K562 (cell line): ENCODE data around the gene PADI4.
"Not testable (repeated sequence)": the region's sequence is repeated elsewhere in the genome, so short reads cannot be mapped to it uniquely, and the experiment has no call there.

Experiments used
- MAFK ChIP-seq: IDR thresholded peaks from 2 replicates; pipeline ENCODE4 v1.6.1; 2011; ENCODE audit warnings: low read length, improper control_type of control experiment
- NFRKB ChIP-seq: fragments of 450-650 bp; IDR thresholded peaks from 2 replicates; pipeline ENCODE4 v1.6.1; 2016; ENCODE audit warnings: low read depth
- PYGO2 ChIP-seq: fragments of 450-650 bp; IDR thresholded peaks from 2 replicates; pipeline ENCODE4 v1.6.1; 2016; ENCODE audit warnings: mild to moderate bottlenecking, missing genetic modification characterization, moderate library complexity, missing compliant biosample characterization
- TF ChIP-seq, protein P1 (sequence below), 3 experiments: IDR thresholded peaks in 2 of 3; conservative IDR thresholded peaks in 1 of 3; 2 replicates each; pipeline ENCODE4 v1.5.1; 2011 to 2012; ENCODE audit warnings: low read length in 3 of 3, mild to moderate bottlenecking in 3 of 3, control low read depth in 2 of 3, improper control_type of control experiment in 1 of 3, inconsistent platforms in 1 of 3, low read depth in 1 of 3, mixed read lengths in 1 of 3, moderate library complexity in 1 of 3; ENCODE audit not compliant: insufficient read depth in 2 of 3

DNA sequence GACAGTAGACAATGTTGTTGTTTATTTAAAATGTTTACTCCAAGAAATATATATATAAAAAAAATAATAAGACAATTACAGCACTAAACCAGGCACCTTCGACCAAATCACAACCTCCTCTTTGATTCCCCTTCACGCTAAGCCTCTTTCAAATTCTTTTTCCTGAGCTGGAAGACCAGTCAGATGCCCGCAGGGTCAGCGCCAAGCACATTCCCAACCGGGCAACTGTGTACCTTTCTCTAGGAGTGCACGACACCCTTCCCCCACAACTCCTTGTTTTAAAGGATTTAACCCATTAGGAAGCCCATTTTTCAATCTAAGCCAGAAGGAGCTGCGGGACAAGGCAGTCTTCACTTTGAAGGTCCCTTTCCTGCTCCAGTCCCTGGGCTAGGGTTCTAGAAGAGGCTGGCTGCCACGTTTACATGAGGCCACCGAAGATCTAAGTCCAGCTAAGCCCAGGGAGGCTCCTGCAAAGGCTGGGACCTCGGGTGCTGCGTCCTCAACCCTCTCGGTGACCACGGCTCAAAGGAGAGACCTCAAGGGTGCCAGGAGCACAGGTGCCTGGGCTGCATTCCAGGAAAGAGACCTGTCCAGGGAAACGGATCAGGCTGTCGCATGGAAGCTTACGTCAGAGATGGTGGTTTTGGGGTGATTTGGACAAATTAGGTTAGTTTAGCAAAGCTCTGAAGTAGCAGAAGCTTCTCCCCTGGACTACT is 98.9 kb downstream of the PADI4 start:
- TF ChIP-seq NFRKB, PYGO2, MAFK: not testable (repeated sequence)
- TF ChIP-seq, protein P1, sequence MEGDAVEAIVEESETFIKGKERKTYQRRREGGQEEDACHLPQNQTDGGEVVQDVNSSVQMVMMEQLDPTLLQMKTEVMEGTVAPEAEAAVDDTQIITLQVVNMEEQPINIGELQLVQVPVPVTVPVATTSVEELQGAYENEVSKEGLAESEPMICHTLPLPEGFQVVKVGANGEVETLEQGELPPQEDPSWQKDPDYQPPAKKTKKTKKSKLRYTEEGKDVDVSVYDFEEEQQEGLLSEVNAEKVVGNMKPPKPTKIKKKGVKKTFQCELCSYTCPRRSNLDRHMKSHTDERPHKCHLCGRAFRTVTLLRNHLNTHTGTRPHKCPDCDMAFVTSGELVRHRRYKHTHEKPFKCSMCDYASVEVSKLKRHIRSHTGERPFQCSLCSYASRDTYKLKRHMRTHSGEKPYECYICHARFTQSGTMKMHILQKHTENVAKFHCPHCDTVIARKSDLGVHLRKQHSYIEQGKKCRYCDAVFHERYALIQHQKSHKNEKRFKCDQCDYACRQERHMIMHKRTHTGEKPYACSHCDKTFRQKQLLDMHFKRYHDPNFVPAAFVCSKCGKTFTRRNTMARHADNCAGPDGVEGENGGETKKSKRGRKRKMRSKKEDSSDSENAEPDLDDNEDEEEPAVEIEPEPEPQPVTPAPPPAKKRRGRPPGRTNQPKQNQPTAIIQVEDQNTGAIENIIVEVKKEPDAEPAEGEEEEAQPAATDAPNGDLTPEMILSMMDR (IDR thresholded peaks at IDR 0.05 in 2 of 3, conservative IDR thresholded peaks at IDR 0.05 in 1 of 3; ENCODE audit: insufficient read depth in 2 of 3, low read depth in 1 of 3, low read length in 3 of 3), result not testable (repeated sequence)
